HepG2 (cell line): ENCODE results near the gene TMEM221. TPM values are rescaled to one million over a fixed set of nuclear protein-coding genes. Genes with fewer than 3 reads are reported as not detected.
A peak's percentile ranks its signal among the peaks of the same experiment; 100 is the strongest.

ENCODE experiments used
- CTCF ChIP-seq: sonication (generic); formaldehyde crosslinking; IDR thresholded peaks from 2 replicates; pipeline ENCODE4 v1.5.0; 2020; ENCODE audit warnings: mild to moderate bottlenecking, missing genetic modification reagents, moderate library complexity
- GTF2F1 ChIP-seq: fragments of 150-350 bp; IDR thresholded peaks from 2 replicates; pipeline ENCODE4 v1.6.1; 2014; ENCODE audit warnings: low read length
- HBP1 ChIP-seq: IDR thresholded peaks from 2 replicates; pipeline ENCODE4 v1.6.1; 2016; ENCODE audit warnings: low read depth, control low read depth
- HMGXB4 ChIP-seq, 2 experiments: sonication (generic) in 1 of 2; formaldehyde crosslinking in 1 of 2; IDR thresholded peaks; 2 replicates each; pipeline versions ENCODE4 v1.4.0 to v1.6.1; 2018 to 2020; ENCODE audit warnings: missing genetic modification reagents in 2 of 2, borderline replicate concordance in 1 of 2, low read depth in 1 of 2, mild to moderate bottlenecking in 1 of 2, missing biosample characterization in 1 of 2
- HNF4G ChIP-seq, 2 experiments: sonication (generic) in 1 of 2; formaldehyde crosslinking in 1 of 2; IDR thresholded peaks; 2 replicates each; pipeline versions ENCODE4 v1.4.0 to v1.6.1; 2011 to 2020; ENCODE audit warnings: borderline replicate concordance in 2 of 2, low read depth in 2 of 2, mild to moderate bottlenecking in 2 of 2, low read length in 1 of 2, missing genetic modification reagents in 1 of 2, moderate library complexity in 1 of 2
- HOXA7 ChIP-seq: sonication (generic); formaldehyde crosslinking; IDR thresholded peaks from 2 replicates; pipeline ENCODE4 v1.8.1; 2022; ENCODE audit warnings: mild to moderate bottlenecking, missing genetic modification reagents, moderate library complexity
- NONO ChIP-seq, 2 experiments: fragments of 450-650 bp in 1 of 2; sonication (generic) in 1 of 2; formaldehyde crosslinking in 1 of 2; IDR thresholded peaks in 1 of 2; conservative IDR thresholded peaks in 1 of 2; 2 replicates each; pipeline versions ENCODE4 v1.6.1 to v1.8.0; 2017 to 2022; ENCODE audit warnings: mild to moderate bottlenecking in 1 of 2, missing genetic modification reagents in 1 of 2, moderate library complexity in 1 of 2
- POGZ ChIP-seq: sonication (generic); formaldehyde crosslinking; IDR thresholded peaks from 2 replicates; pipeline ENCODE4 v1.4.0; 2020; ENCODE audit warnings: mild to moderate bottlenecking, missing genetic modification reagents
- REST ChIP-seq, 2 experiments: IDR thresholded peaks; 2 replicates each; pipeline ENCODE4 v1.6.1; 2011 to 2012; ENCODE audit warnings: low read length in 2 of 2, borderline replicate concordance in 1 of 2, low read depth in 1 of 2, mild to moderate bottlenecking in 1 of 2, moderate library complexity in 1 of 2
- RFX1 ChIP-seq: fragments of 450-650 bp; IDR thresholded peaks from 2 replicates; pipeline ENCODE4 v1.6.1; 2017
- RNF219 ChIP-seq: sonication (generic); formaldehyde crosslinking; IDR thresholded peaks from 2 replicates; pipeline ENCODE4 v1.5.0; 2020; ENCODE audit warnings: mild to moderate bottlenecking, missing genetic modification reagents
- SRSF4 ChIP-seq: fragments of 200-400 bp; formaldehyde crosslinking; IDR thresholded peaks from one replicate; pipeline ENCODE4 v1.6.1; 2018; ENCODE audit warnings: mild to moderate bottlenecking, low read depth, low read length, moderate library complexity; ENCODE audit not compliant: poor library complexity, severe bottlenecking
- ZNF282 ChIP-seq: fragments of 450-650 bp; IDR thresholded peaks from 2 replicates; pipeline ENCODE4 v1.6.1; 2018; ENCODE audit not compliant: partially characterized antibody
- ZNF460 ChIP-seq: sonication (generic); formaldehyde crosslinking; IDR thresholded peaks from 2 replicates; pipeline ENCODE4 v1.5.1; 2020; ENCODE audit warnings: missing genetic modification reagents, mild to moderate bottlenecking, borderline replicate concordance
- ZNF761 ChIP-seq: sonication (generic); formaldehyde crosslinking; conservative IDR thresholded peaks from 2 replicates; pipeline ENCODE4 v1.4.0; 2020; ENCODE audit warnings: mild to moderate bottlenecking, missing genetic modification reagents
- polyA plus RNA-seq, 8 experiments: library from polyadenylated mRNA; depleted of rRNA in 3 of 8; stranded (reverse) in 7 of 8; unstranded in 1 of 8; fragments of >200 nt; fragmentation: Illumina TruSeq in 4 of 8; extraction: Trizol in 4 of 8; gene quantifications; 2 replicates each; pipeline versions ENCODE4 v1.2.1 to v1.2.3, GENCODE V29; 2011 to 2016; ENCODE audit warnings: low read depth in 4 of 8, missing spikeins in 1 of 8, mixed read lengths in 1 of 8; ENCODE audit not compliant: insufficient read depth in 1 of 8
- total RNA-seq, 5 experiments: library from RNA; depleted of rRNA; stranded (reverse); fragments of >200 nt; fragmentation: Illumina TruSeq; extraction: Trizol; gene quantifications; 2 replicates each; pipeline ENCODE4 v1.2.3, GENCODE V29; 2016; ENCODE audit warnings: low read depth in 1 of 5

The TMEM221 gene
- total and polyA plus RNA-seq, 2 of the 13 experiments (the other 11 are each of a cell fraction or from before 2014, with no cell fraction given), result 0.33 to 0.77 TPM

GRCh38 chr19:17405250-17406045 lies 43.0 kb downstream of the TMEM221 start, which contains the start of gene BST2 (continued):
- TF ChIP-seq HMGXB4 (CRISPR knock-in tag; IDR thresholded peaks at IDR 0.05; ENCODE audit: borderline replicate concordance in 1 of 2, low read depth in 1 of 2) (peak in 1 of 2 experiments; percentile 56; a peak in 2 of 4 replicates), GTF2F1 (no peak; the same call in 1 of the 2 replicates), RFX1 (no peak), HNF4G (IDR thresholded peaks at IDR 0.05; ENCODE audit: borderline replicate concordance, low read depth, low read length) (no peak), HNF4G (CRISPR knock-in tag; IDR thresholded peaks at IDR 0.05; ENCODE audit: borderline replicate concordance, low read depth) (no peak), HBP1 (CRISPR knock-in tag) (no peak; the same call in 1 of the 2 replicates), REST (IDR thresholded peaks at IDR 0.05; ENCODE audit: borderline replicate concordance in 1 of 2, low read depth in 1 of 2, low read length in 2 of 2) (no peak), POGZ (peak; percentile 55; the same call in 1 of the 2 replicates), ZNF460 (CRISPR knock-in tag) (no peak), SRSF4 (no peak), CTCF (CRISPR knock-in tag) (no peak), RNF219 (CRISPR knock-in tag) (no peak), ZNF761 (no peak), NONO (IDR thresholded peaks at IDR 0.05) (no peak), NONO (CRISPR knock-in tag; conservative IDR thresholded peaks at IDR 0.05) (peak; percentile 32; the same call in 1 of the 2 replicates), ZNF282 (no peak), HOXA7 (no peak)
